Measurements from ENCODE around the gene IL22.

DNA sequence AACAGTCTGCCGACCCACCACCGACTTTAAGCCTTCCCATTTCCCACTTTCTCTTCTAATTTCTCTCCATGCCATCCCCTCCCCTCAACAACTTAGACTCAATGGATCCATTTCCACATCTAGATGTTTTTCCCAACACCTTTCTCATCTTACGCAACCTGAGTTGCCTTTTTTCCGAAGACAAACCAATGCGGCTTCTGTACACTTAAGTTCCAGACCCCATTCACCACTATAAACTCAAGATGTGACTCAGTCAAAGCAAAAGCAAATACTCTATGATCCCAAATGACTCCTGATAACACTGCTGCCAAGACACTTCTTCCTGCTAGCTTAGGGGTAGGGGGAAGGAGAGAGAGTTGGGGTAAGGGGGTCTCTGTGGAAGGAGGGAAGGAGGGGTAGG, 1.3 kb downstream of the IL22 start:
- TF ChIP-seq, protein P1, sequence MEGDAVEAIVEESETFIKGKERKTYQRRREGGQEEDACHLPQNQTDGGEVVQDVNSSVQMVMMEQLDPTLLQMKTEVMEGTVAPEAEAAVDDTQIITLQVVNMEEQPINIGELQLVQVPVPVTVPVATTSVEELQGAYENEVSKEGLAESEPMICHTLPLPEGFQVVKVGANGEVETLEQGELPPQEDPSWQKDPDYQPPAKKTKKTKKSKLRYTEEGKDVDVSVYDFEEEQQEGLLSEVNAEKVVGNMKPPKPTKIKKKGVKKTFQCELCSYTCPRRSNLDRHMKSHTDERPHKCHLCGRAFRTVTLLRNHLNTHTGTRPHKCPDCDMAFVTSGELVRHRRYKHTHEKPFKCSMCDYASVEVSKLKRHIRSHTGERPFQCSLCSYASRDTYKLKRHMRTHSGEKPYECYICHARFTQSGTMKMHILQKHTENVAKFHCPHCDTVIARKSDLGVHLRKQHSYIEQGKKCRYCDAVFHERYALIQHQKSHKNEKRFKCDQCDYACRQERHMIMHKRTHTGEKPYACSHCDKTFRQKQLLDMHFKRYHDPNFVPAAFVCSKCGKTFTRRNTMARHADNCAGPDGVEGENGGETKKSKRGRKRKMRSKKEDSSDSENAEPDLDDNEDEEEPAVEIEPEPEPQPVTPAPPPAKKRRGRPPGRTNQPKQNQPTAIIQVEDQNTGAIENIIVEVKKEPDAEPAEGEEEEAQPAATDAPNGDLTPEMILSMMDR (IDR thresholded peaks at IDR 0.05), result no peak
- no peak for TF ChIP-seq EZH2 (IDR thresholded peaks at IDR 0.05; ENCODE audit: borderline replicate concordance, insufficient read depth, low read depth, low read length, poor library complexity, severe bottlenecking)
